Subcutaneous adipose tissue (tissue), 4 donors: Measurements from ENCODE around the gene RAD51B. TPM values are rescaled to one million over a fixed set of nuclear protein-coding genes. Genes with fewer than 3 reads are reported as not detected.

Experiments
- CTCF ChIP-seq: fragments of 450-650 bp; IDR thresholded peaks from one replicate; pipeline ENCODE4 v1.5.1; 2016; ENCODE audit warnings: low read depth, mild to moderate bottlenecking, control low read depth, antibody characterized with exemption, moderate library complexity
- total RNA-seq, 4 donors: library from RNA; depleted of rRNA; stranded (reverse); fragments of >200 nt; gene quantifications; one replicate each; pipeline ENCODE4 v1.1.0, GENCODE V29; 2016

The RAD51B gene
- total RNA-seq, 4 donors from 2014 or later, result 9.7 to 24.1 (median 16.7) TPM

- TF ChIP-seq CTCF, result no peak
These were observed 921.4 kb downstream of the RAD51B start for GRCh38 chr14:68740788-68741476.

GRCh38 chr14:68741477-68741791 is 921.9 kb downstream of the RAD51B start:
- TF ChIP-seq CTCF, result no peak

GRCh38 chr14:68741839-68742470 is 922.4 kb downstream of the RAD51B start:
- TF ChIP-seq CTCF, result no peak

- TF ChIP-seq CTCF, result no peak
These were observed 925.0 kb downstream of the RAD51B start for GRCh38 chr14:68744613-68745012.

GRCh38 chr14:68747393-68747792 is 927.8 kb downstream of the RAD51B start:
- no peak for TF ChIP-seq CTCF

- no peak for TF ChIP-seq CTCF
These were observed 928.7 kb downstream of the RAD51B start for GRCh38 chr14:68748260-68748659.

GRCh38 chr14:68748691-68749090 is 929.1 kb downstream of the RAD51B start:
- no peak for TF ChIP-seq CTCF
